ENCODE results near the gene OR2A5. TPM values are rescaled to one million over a fixed set of nuclear protein-coding genes. Genes with fewer than 3 reads are reported as not detected.

OR2A5 gene
- total RNA-seq, 6 experiments from 2014 or later, result not detected

DNA sequence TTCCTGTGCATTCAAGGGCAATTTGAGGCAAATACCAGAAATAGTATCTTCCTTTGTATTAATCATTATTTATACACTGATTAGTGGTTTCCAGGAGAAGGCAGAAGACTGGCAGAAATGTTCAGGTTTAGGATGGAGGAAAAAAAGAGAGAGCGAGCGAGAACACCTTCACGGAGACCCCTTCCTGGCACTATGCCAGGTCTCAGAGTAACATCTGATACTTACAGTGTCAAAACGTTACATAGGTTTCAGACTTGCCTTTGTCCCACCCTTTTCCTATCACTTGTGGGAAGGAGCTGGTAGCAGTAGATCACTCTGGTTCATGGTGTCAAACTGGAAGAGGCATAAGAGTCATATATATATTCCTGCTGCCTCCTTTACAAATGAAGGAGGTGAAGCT lies 38.0 kb downstream of the OR2A5 start:
- intact Hi-C loops (cut with DNase I), result no loop called here
- Histone ChIP-seq H3K4me1 (no peaks in the 10 kb centered on the region), H3K27ac (no peak overlapping the region), H3K9me3 (no peaks in the 10 kb centered on the region), H3K36me3 (no peaks in the 10 kb centered on the region), H3K27me3 (no peaks in the 10 kb centered on the region), H3K4me3 (no peak overlapping the region)
- ATAC-seq (no peak), DNase-seq (no peak)
- WGBS (ENCODE audit: insufficient coverage, low coverage, low lambda C conversion rate, missing lambda C conversion rate), result 60% methylated on average over 4 of the region's 4 CpGs
- no peak for TF ChIP-seq POLR2A (IDR thresholded peaks at IDR 0.05)
- TF ChIP-seq, protein P1, sequence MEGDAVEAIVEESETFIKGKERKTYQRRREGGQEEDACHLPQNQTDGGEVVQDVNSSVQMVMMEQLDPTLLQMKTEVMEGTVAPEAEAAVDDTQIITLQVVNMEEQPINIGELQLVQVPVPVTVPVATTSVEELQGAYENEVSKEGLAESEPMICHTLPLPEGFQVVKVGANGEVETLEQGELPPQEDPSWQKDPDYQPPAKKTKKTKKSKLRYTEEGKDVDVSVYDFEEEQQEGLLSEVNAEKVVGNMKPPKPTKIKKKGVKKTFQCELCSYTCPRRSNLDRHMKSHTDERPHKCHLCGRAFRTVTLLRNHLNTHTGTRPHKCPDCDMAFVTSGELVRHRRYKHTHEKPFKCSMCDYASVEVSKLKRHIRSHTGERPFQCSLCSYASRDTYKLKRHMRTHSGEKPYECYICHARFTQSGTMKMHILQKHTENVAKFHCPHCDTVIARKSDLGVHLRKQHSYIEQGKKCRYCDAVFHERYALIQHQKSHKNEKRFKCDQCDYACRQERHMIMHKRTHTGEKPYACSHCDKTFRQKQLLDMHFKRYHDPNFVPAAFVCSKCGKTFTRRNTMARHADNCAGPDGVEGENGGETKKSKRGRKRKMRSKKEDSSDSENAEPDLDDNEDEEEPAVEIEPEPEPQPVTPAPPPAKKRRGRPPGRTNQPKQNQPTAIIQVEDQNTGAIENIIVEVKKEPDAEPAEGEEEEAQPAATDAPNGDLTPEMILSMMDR (IDR thresholded peaks at IDR 0.05), result no peak

DNA sequence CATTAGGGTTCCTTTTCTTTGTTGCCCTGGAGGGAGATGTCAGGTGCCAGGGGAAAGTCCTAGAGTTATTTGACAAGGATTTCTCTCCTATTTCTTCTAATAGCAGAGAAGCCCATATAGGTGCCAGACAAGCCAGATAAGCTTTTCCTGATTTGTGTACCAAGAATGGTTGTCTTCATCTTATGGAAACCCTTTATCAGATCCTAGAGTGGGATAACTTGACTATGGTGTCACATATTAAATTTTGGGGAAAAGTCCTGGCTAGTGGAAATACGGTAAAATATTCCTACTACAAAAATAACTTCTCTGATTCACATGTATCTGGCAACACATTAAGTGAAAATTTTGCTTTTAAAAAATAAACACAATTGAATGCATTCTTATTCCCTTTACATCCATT lies 38.5 kb downstream of the OR2A5 start:
- TF ChIP-seq, protein P1 (IDR thresholded peaks at IDR 0.05), result no peak
- no peak for TF ChIP-seq POLR2A (IDR thresholded peaks at IDR 0.05)
- no peak overlapping the region for H3K27ac ChIP-seq
- intact Hi-C loops (cut with DNase I), result no loop called here

DNA sequence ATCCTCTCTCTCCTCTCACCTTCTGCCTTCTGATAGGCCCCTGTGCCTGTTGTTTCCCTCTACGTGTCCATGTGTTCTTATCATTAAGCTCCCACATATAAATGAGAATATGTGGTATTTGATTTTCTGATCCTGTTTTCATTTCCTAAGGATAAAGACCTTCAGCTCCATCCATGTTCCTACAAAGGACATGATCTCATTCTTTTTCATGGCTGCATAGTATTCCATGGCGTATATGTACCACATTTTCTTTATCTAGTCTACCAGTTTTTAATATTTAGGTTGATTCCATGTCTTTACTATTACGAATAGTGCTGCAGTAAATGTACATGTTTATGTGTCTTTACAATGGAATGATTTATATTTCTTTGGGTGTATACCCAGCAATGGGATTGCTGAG lies 41.9 kb downstream of the OR2A5 start:
- Histone ChIP-seq H3K9me3 (no peaks in the 10 kb centered on the region), H3K4me1 (no peaks in the 10 kb centered on the region), H3K27ac (no peak overlapping the region), H3K4me3 (no peak overlapping the region), H3K36me3 (no peaks in the 10 kb centered on the region), H3K27me3 (no peaks in the 10 kb centered on the region)
- intact Hi-C loops (cut with DNase I), result no loop called here
- DNase-seq, result no peak
- no peak for ATAC-seq
- TF ChIP-seq, protein P1 (IDR thresholded peaks at IDR 0.05), result no peak
- TF ChIP-seq POLR2A (IDR thresholded peaks at IDR 0.05), result no peak
- WGBS (ENCODE audit: insufficient coverage, low coverage, low lambda C conversion rate, missing lambda C conversion rate), result 73% methylated on average over 3 of the region's 3 CpGs

More for the DNA sequence above, 38.5 kb downstream of the OR2A5 start:
- no peak for ATAC-seq
- no peaks in the 10 kb centered on the region for H3K4me1 ChIP-seq
- H3K4me3 ChIP-seq, result no peak overlapping the region
- H3K27me3 ChIP-seq, result no peaks in the 10 kb centered on the region
- 89% methylated on average over 1 of the region's 1 CpG for WGBS (ENCODE audit: insufficient coverage, low coverage, low lambda C conversion rate, missing lambda C conversion rate)
- DNase-seq, result no peak
- H3K36me3 ChIP-seq, result no peaks in the 10 kb centered on the region
- no peaks in the 10 kb centered on the region for H3K9me3 ChIP-seq

DNA sequence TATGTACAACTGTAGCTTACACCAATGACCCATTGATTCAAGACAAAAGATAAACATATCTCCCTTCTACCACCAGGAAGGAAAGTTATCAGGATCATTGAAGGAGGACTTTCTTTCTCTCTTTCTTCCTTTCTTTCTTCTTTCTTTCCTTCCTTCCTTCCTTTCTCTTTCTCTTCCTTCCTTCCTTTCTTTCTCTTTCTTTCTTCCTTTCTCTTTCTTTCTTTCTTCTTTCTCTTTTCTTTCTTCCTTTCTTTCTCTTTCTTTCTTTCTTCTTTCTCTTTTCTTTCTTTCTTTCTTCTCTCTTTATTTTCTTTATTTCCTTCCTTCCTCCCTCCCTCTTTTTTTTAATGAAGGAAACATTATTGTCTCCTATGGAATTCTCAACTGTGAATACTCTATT lies 50.0 kb downstream of the OR2A5 start:
- H3K9me3 ChIP-seq, result no peaks in the 10 kb centered on the region
- no peaks in the 10 kb centered on the region for H3K4me1 ChIP-seq
- DNase-seq (no peak), ATAC-seq (no peak)
- no peaks in the 10 kb centered on the region for H3K27me3 ChIP-seq
- H3K36me3 ChIP-seq, result no peaks in the 10 kb centered on the region
- H3K27ac ChIP-seq, result no peak overlapping the region
- no peak overlapping the region for H3K4me3 ChIP-seq
- intact Hi-C loops (cut with DNase I), result no loop called here
- no peak for TF ChIP-seq POLR2A (IDR thresholded peaks at IDR 0.05)
- TF ChIP-seq, protein P1 (IDR thresholded peaks at IDR 0.05), result no peak

DNA sequence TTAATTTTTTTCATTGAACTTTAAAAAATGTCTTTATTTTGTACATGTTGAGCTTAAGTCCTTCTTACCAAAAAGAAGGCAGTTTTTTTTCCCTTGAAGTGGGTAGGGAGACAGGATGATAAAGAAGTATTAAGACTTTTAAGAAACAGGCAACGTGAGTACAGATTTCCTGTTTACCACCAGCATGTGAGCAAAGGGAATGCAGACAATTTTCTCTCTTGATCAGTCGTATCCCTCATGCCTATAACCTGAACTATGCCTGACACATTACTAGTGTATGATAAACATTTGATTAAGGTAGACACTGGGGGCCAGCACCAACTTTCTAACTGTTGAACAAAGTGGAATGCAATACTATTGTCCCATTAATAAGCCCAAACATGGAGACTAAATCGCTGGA lies 51.9 kb downstream of the OR2A5 start:
- no peaks in the 10 kb centered on the region for H3K27me3 ChIP-seq
- no peak overlapping the region for H3K4me3 ChIP-seq
- H3K27ac ChIP-seq, result no peak overlapping the region
- no peak for TF ChIP-seq POLR2A (IDR thresholded peaks at IDR 0.05)
- TF ChIP-seq, protein P1 (IDR thresholded peaks at IDR 0.05), result no peak
- DNase-seq, result no peak
- H3K4me1 ChIP-seq, result no peaks in the 10 kb centered on the region
- intact Hi-C loops (cut with DNase I), result no loop called here
- 28% methylated on average over 3 of the region's 3 CpGs for WGBS (ENCODE audit: insufficient coverage, low coverage, low lambda C conversion rate, missing lambda C conversion rate)
- H3K9me3 ChIP-seq, result no peaks in the 10 kb centered on the region
- H3K36me3 ChIP-seq, result no peaks in the 10 kb centered on the region
- no peak for ATAC-seq
